BE2C (cell line): ENCODE data around the gene ARPC4.
"Not testable (repeated sequence)": the region's sequence is repeated elsewhere in the genome, so short reads cannot be mapped to it uniquely, and the experiment has no call there.

Source experiments
- DNase-seq: peaks from one replicate; pipeline ENCODE4 v3.0.0-alpha.2; 2020
- H3K27me3 ChIP-seq: fragments of 250-450 bp; sonication (Bioruptor Pico); 2 replicates; pipeline ENCODE4 v1.5.1; 2020; ENCODE audit warnings: mild to moderate bottlenecking
- H3K36me3 ChIP-seq: fragments of 250-450 bp; sonication (Bioruptor Pico); 2 replicates; pipeline ENCODE4 v1.5.1; 2020; ENCODE audit warnings: mild to moderate bottlenecking
- H3K4me1 ChIP-seq: fragments of 250-450 bp; sonication (Bioruptor Pico); 2 replicates; pipeline ENCODE4 v1.5.1; 2020
- H3K4me3 ChIP-seq: 2 replicates; pipeline ENCODE4 v1.5.1; 2011; ENCODE audit warnings: low read depth, low read length
- H3K9me3 ChIP-seq: fragments of 250-450 bp; sonication (Bioruptor Pico); 2 replicates; pipeline ENCODE4 v1.5.1; 2020
- TF ChIP-seq, protein P1 (sequence below): IDR thresholded peaks from 2 replicates; pipeline ENCODE4 v1.5.1; 2012; ENCODE audit warnings: mild to moderate bottlenecking, low read depth, low read length

ARPC4 gene

GRCh38 chr3:9769012-9769411, 23.9 kb upstream of the ARPC4 start:
- Histone ChIP-seq H3K36me3 (no peaks in the 10 kb centered on the region), H3K9me3 (no peaks in the 10 kb centered on the region), H3K27me3 (no peaks in the 10 kb centered on the region), H3K4me3 (no peak overlapping the region), H3K4me1 (no peaks in the 10 kb centered on the region)
- TF ChIP-seq, protein P1, sequence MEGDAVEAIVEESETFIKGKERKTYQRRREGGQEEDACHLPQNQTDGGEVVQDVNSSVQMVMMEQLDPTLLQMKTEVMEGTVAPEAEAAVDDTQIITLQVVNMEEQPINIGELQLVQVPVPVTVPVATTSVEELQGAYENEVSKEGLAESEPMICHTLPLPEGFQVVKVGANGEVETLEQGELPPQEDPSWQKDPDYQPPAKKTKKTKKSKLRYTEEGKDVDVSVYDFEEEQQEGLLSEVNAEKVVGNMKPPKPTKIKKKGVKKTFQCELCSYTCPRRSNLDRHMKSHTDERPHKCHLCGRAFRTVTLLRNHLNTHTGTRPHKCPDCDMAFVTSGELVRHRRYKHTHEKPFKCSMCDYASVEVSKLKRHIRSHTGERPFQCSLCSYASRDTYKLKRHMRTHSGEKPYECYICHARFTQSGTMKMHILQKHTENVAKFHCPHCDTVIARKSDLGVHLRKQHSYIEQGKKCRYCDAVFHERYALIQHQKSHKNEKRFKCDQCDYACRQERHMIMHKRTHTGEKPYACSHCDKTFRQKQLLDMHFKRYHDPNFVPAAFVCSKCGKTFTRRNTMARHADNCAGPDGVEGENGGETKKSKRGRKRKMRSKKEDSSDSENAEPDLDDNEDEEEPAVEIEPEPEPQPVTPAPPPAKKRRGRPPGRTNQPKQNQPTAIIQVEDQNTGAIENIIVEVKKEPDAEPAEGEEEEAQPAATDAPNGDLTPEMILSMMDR = no peak
- no peak for DNase-seq

GRCh38 chr3:9769426-9770275, 23.2 kb upstream of the ARPC4 start, which contains the start of gene CAMK1:
CAMK1 (minus strand) TSS chr3:9769947; CDS start chr3:9767749, 2,198 bp downstream.
- TF ChIP-seq, protein P1 = no peak
- DNase-seq = peak; percentile 63
- Histone ChIP-seq H3K4me3 (peak within 1 kb of the TSS; percentile 37), H3K36me3 (no peaks in the 10 kb centered on the region), H3K9me3 (no peaks in the 10 kb centered on the region), H3K27me3 (no peaks in the 10 kb centered on the region), H3K4me1 (no peaks in the 10 kb centered on the region)

DNA sequence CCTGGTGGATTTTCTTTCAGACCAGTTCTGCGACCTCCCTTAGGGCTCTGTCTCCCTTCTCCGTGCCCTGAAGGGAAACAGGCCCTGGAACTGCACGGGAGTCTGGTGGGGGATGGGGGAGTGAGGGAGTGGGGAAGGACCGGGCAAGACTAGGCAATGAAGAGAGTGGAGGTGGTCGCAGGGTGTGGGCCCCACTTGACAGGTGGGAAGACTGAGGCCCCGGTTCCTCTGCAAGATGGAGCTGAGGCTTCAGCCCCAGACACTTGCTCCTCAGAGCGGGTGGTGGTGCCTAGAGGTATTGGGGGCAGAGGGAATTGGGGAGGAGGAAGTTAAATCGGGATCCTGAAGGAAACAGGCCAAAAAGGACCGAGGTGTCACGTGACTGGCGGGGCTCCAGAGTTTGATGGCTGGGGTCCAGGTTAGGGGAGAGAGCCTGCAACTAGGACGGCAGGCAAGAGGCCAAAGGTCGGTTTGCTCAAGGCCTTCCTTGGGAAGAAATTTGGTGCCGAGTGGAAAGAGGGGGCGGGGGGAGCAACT, 22.5 kb upstream of the ARPC4 start:
- Histone ChIP-seq H3K9me3 (no peaks in the 10 kb centered on the region), H3K27me3 (no peaks in the 10 kb centered on the region), H3K36me3 (no peaks in the 10 kb centered on the region), H3K4me1 (no peaks in the 10 kb centered on the region), H3K4me3 (peak overlapping the region; percentile 37)
- DNase-seq = no peak
- TF ChIP-seq, protein P1 = no peak

- not testable (repeated sequence) for DNase-seq, H3K36me3 ChIP-seq, H3K4me1 ChIP-seq, H3K27me3 ChIP-seq, H3K9me3 ChIP-seq, H3K4me3 ChIP-seq
Observed at GRCh38 chr3:9771007-9771406, 21.9 kb upstream of the ARPC4 start.

- Histone ChIP-seq H3K27me3 (no peaks in the 10 kb centered on the region), H3K9me3 (no peaks in the 10 kb centered on the region), H3K36me3 (no peaks in the 10 kb centered on the region), H3K4me1 (no peaks in the 10 kb centered on the region), H3K4me3 (no peak overlapping the region)
- TF ChIP-seq, protein P1 = no peak
- no peak for DNase-seq
Observed at GRCh38 chr3:9776896-9777693, 15.8 kb upstream of the ARPC4 start.

DNA sequence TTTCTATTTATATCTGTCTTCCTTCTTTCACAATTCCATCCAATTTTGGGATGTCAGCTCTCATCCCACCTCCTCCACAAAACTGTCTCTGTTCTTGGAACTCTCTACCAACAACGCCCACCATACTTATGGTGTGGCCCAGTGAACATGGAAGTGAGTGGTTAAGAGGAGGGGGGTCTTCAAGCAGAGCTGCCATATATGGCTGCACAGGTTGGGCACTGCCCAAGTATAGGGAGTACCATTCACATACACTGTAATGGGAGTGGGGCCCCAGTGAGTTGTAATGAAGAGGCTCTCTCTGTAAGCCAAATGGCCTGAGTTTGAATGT, 15.2 kb upstream of the ARPC4 start:
- Histone ChIP-seq H3K36me3 (no peaks in the 10 kb centered on the region), H3K4me1 (no peaks in the 10 kb centered on the region), H3K4me3 (no peak overlapping the region), H3K9me3 (no peaks in the 10 kb centered on the region), H3K27me3 (no peaks in the 10 kb centered on the region)
- DNase-seq = no peak
- TF ChIP-seq, protein P1 = no peak
